SK-N-SH (cell line): ENCODE measurements around the gene MARCHF3. TPM values are rescaled to one million over a fixed set of nuclear protein-coding genes. Genes with fewer than 3 reads are reported as not detected.

Source experiments
- CTCF ChIA-PET: fragments of 300-600, 350-600 bp; formaldehyde crosslinking; extraction: SDS; loops from one replicate; lab custom pipeline; 2021; lab: Yijun Ruan, JAX
- POLR2A ChIA-PET: fragments of 350-600 bp; sonication (Branson Sonifier 250); formaldehyde crosslinking; extraction: SDS; loops from one replicate; lab custom pipeline; 2020; ENCODE audit warnings: antibody characterized with exemption, inconsistent platforms; lab: Yijun Ruan, JAX
- DNase-seq: peaks from one replicate; pipeline ENCODE4 v3.0.0; 2012
- H2AFZ ChIP-seq: fragments of 200-600 bp; sonication (generic); 2 replicates; pipeline ENCODE4 v1.8.1; 2016; ENCODE audit warnings: antibody characterized with exemption, mild to moderate bottlenecking, low read depth
- H3F3A ChIP-seq: fragments of 200-600 bp; sonication (generic); replicated peaks from 2 replicates; pipeline ENCODE3; 2016; ENCODE audit warnings: antibody characterized with exemption, mild to moderate bottlenecking; ENCODE audit not compliant: insufficient read depth
- H3K27ac ChIP-seq, 2 experiments: fragments of 200-500 bp in 1 of 2; fragments of 200-600 bp in 1 of 2; sonication (Bioruptor generic) in 1 of 2; sonication (generic), shearing (Covaris generic) in 1 of 2; 2 replicates each; pipeline versions ENCODE4 v1.5.1 to v1.6.1; 2014 to 2016; ENCODE audit warnings: low read depth in 2 of 2, inconsistent platforms in 1 of 2, low read length in 1 of 2, mild to moderate bottlenecking in 1 of 2, mixed read lengths in 1 of 2
- H3K27me3 ChIP-seq: fragments of 200-600 bp; sonication (generic), shearing (Covaris generic); 2 replicates; pipeline ENCODE4 v1.6.1; 2016; ENCODE audit warnings: mixed run types; ENCODE audit not compliant: insufficient read depth
- H3K36me3 ChIP-seq, 2 experiments: fragments of 200-500 bp in 1 of 2; fragments of 200-600 bp in 1 of 2; sonication (Bioruptor generic) in 1 of 2; sonication (generic) in 1 of 2; replicated peaks in 1 of 2; 2 replicates each; pipeline versions ENCODE3 to v1.5.1; 2014 to 2016; ENCODE audit warnings: low read length in 1 of 2, mild to moderate bottlenecking in 1 of 2; ENCODE audit not compliant: insufficient read depth in 2 of 2, control insufficient read depth in 1 of 2
- H3K4me1 ChIP-seq, 2 experiments: fragments of 200-500 bp in 1 of 2; fragments of 200-600 bp in 1 of 2; sonication (Bioruptor generic) in 1 of 2; sonication (generic), shearing (Covaris generic) in 1 of 2; 2 replicates each; pipeline versions ENCODE4 v1.5.1 to v1.6.1; 2014 to 2016; ENCODE audit warnings: low read depth in 1 of 2, low read length in 1 of 2, mixed run types in 1 of 2; ENCODE audit not compliant: insufficient read depth in 2 of 2, control insufficient read depth in 1 of 2
- H3K4me2 ChIP-seq: fragments of 200-600 bp; sonication (generic), shearing (Covaris generic); 2 replicates; pipeline ENCODE4 v1.6.1; 2017; ENCODE audit warnings: mixed run types
- H3K4me3 ChIP-seq, 2 experiments: fragments of 200-500 bp in 1 of 2; fragments of 200-600 bp in 1 of 2; sonication (Bioruptor generic) in 1 of 2; sonication (generic), shearing (Covaris generic) in 1 of 2; 2 replicates each; pipeline versions ENCODE4 v1.5.1 to v1.8.1; 2014 to 2016; ENCODE audit warnings: low read depth in 2 of 2, inconsistent platforms in 1 of 2, low read length in 1 of 2, mild to moderate bottlenecking in 1 of 2, mixed read lengths in 1 of 2, moderate library complexity in 1 of 2
- H3K79me2 ChIP-seq: fragments of 200-600 bp; sonication (generic); 2 replicates; pipeline ENCODE4 v1.8.1; 2017; ENCODE audit warnings: mild to moderate bottlenecking; ENCODE audit not compliant: insufficient read depth
- H3K9ac ChIP-seq: fragments of 200-600 bp; sonication (generic); 2 replicates; pipeline ENCODE4 v1.6.1; 2017; ENCODE audit warnings: mixed run types
- H3K9me2 ChIP-seq: fragments of 200-600 bp; sonication (generic); 2 replicates; pipeline ENCODE4 v1.6.1; 2017; ENCODE audit warnings: mixed run types
- H3K9me3 ChIP-seq: fragments of 200-600 bp; sonication (generic); 2 replicates; pipeline ENCODE4 v1.6.1; 2017; ENCODE audit warnings: mixed run types, mild to moderate bottlenecking, moderate library complexity
- H4K20me1 ChIP-seq: fragments of 200-600 bp; sonication (generic); 2 replicates; pipeline ENCODE4 v1.6.1; 2017; ENCODE audit warnings: mild to moderate bottlenecking, mixed run types; ENCODE audit not compliant: insufficient read depth
- CHD2 ChIP-seq: fragments of 150-350 bp; IDR thresholded peaks from 2 replicates; pipeline ENCODE4 v1.6.1; 2018; ENCODE audit warnings: low read length; ENCODE audit not compliant: partially characterized antibody
- ELF1 ChIP-seq: IDR thresholded peaks from 2 replicates; pipeline ENCODE4 v1.4.0; 2012
- EZH2phosphoT487 ChIP-seq: fragments of 200-600 bp; sonication (generic); IDR thresholded peaks from 2 replicates; pipeline ENCODE4 v1.6.1; 2017; ENCODE audit warnings: low read depth, mixed run types, mild to moderate bottlenecking, antibody characterized with exemption, moderate library complexity, borderline replicate concordance
- FOSL2 ChIP-seq: IDR thresholded peaks from 2 replicates; pipeline ENCODE4 v1.4.0; 2012; ENCODE audit warnings: low read depth, mild to moderate bottlenecking, moderate library complexity, borderline replicate concordance
- GABPA ChIP-seq: IDR thresholded peaks from 2 replicates; pipeline ENCODE4 v1.4.0; 2012; ENCODE audit warnings: low read depth, mild to moderate bottlenecking
- MEF2A ChIP-seq: IDR thresholded peaks from 2 replicates; pipeline ENCODE4 v1.4.0; 2012; ENCODE audit warnings: low read depth, borderline replicate concordance
- NRF1 ChIP-seq: IDR thresholded peaks from 2 replicates; pipeline ENCODE4 v1.6.1; 2012; ENCODE audit warnings: low read depth, mild to moderate bottlenecking, low read length
- POLR2AphosphoS5 ChIP-seq: IDR thresholded peaks from 2 replicates; pipeline ENCODE4 v1.6.1; 2012; ENCODE audit warnings: low read depth, low read length
- RCOR1 ChIP-seq: fragments of 150-350 bp; IDR thresholded peaks from 2 replicates; pipeline ENCODE4 v1.6.1; 2017; ENCODE audit warnings: antibody characterized with exemption, low read length
- RFX5 ChIP-seq: IDR thresholded peaks from 2 replicates; pipeline ENCODE4 v1.6.1; 2012; ENCODE audit warnings: mild to moderate bottlenecking, improper control_type of control experiment, low read length
- RXRA ChIP-seq: IDR thresholded peaks from 2 replicates; pipeline ENCODE4 v1.4.0; 2012; ENCODE audit warnings: low read depth, mild to moderate bottlenecking, borderline replicate concordance
- SMC3 ChIP-seq: IDR thresholded peaks from 2 replicates; pipeline ENCODE4 v1.6.1; 2012; ENCODE audit warnings: low read depth, low read length, improper control_type of control experiment
- TAF1 ChIP-seq: IDR thresholded peaks from 2 replicates; pipeline ENCODE4 v1.6.1; 2012; ENCODE audit warnings: low read depth, mild to moderate bottlenecking, low read length, moderate library complexity, borderline replicate concordance
- YY1 ChIP-seq: IDR thresholded peaks from 2 replicates; pipeline ENCODE4 v1.4.0; 2012; ENCODE audit warnings: low read depth, mild to moderate bottlenecking
- WGBS: methylation state at CpG from one replicate; pipeline ENCODE4 v1.1.6; 2017; ENCODE audit warnings: low lambda C conversion rate; 5-methylcytosine and 5-hydroxymethylcytosine counted together
- polyA plus RNA-seq, 3 experiments: library from polyadenylated mRNA; depleted of rRNA; stranded (reverse); fragments of >200 nt; gene quantifications; 2 replicates each; pipeline ENCODE4 v1.2.3, GENCODE V29; 2012
- TF ChIP-seq, protein P1 (sequence below): IDR thresholded peaks from 2 replicates; pipeline ENCODE4 v1.4.0; 2012; ENCODE audit warnings: low read depth, borderline replicate concordance
- TF ChIP-seq, protein P2 (sequence below): fragments of 150-350 bp; IDR thresholded peaks from 2 replicates; pipeline ENCODE4 v1.6.1; 2017; ENCODE audit warnings: antibody characterized with exemption, low read length, low read depth, borderline replicate concordance
- TF ChIP-seq, protein P3 (sequence below): IDR thresholded peaks from 2 replicates; pipeline ENCODE4 v1.4.0; 2012; ENCODE audit warnings: low read depth, borderline replicate concordance
- TF ChIP-seq, protein P4 (sequence below): IDR thresholded peaks from 2 replicates; pipeline ENCODE4 v1.4.0; 2012; ENCODE audit warnings: low read depth
- TF ChIP-seq, protein P5 (sequence below): IDR thresholded peaks from 2 replicates; pipeline ENCODE4; 2012

Gene MARCHF3
- polyA plus RNA-seq, 1 of the 3 experiments (the other 2 are of a cell fraction), result 21.5 TPM

DNA sequence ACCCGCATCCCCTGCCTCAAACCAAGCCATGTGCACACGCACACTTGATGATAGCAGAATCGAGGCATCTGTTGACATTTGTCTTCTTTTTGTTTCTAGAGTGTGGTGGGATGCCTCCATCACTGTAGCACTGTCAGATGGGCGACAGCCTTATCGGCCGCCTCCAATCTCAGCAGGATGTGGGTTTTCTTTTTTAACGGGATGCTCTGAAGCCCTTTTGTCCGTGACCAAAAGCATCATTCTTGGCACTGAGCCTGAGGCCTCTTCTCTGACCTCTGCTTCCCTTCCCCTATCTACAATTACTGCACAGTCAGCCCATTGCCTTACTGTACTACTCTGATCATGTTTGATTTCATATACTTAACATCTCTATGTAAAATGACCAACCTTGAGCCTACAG lies 175.1 kb downstream of the MARCHF3 start:
- ChIA-PET POLR2A (no interaction called here), CTCF (no interaction called here)
- TF ChIP-seq, protein P1, sequence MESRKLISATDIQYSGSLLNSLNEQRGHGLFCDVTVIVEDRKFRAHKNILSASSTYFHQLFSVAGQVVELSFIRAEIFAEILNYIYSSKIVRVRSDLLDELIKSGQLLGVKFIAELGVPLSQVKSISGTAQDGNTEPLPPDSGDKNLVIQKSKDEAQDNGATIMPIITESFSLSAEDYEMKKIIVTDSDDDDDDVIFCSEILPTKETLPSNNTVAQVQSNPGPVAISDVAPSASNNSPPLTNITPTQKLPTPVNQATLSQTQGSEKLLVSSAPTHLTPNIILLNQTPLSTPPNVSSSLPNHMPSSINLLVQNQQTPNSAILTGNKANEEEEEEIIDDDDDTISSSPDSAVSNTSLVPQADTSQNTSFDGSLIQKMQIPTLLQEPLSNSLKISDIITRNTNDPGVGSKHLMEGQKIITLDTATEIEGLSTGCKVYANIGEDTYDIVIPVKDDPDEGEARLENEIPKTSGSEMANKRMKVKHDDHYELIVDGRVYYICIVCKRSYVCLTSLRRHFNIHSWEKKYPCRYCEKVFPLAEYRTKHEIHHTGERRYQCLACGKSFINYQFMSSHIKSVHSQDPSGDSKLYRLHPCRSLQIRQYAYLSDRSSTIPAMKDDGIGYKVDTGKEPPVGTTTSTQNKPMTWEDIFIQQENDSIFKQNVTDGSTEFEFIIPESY, result no peak
- TF ChIP-seq RCOR1 (no peak), NRF1 (no peak), TAF1 (no peak), POLR2AphosphoS5 (no peak), GABPA (no peak), YY1 (no peak), ELF1 (no peak), FOSL2 (no peak), RXRA (no peak), RFX5 (no peak), SMC3 (no peak), EZH2phosphoT487 (no peak), CHD2 (no peak), MEF2A (no peak)
- TF ChIP-seq, protein P2, sequence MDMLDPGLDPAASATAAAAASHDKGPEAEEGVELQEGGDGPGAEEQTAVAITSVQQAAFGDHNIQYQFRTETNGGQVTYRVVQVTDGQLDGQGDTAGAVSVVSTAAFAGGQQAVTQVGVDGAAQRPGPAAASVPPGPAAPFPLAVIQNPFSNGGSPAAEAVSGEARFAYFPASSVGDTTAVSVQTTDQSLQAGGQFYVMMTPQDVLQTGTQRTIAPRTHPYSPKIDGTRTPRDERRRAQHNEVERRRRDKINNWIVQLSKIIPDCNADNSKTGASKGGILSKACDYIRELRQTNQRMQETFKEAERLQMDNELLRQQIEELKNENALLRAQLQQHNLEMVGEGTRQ, result no peak
- TF ChIP-seq, protein P3, sequence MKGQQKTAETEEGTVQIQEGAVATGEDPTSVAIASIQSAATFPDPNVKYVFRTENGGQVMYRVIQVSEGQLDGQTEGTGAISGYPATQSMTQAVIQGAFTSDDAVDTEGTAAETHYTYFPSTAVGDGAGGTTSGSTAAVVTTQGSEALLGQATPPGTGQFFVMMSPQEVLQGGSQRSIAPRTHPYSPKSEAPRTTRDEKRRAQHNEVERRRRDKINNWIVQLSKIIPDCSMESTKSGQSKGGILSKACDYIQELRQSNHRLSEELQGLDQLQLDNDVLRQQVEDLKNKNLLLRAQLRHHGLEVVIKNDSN, result no peak
- TF ChIP-seq, protein P4, sequence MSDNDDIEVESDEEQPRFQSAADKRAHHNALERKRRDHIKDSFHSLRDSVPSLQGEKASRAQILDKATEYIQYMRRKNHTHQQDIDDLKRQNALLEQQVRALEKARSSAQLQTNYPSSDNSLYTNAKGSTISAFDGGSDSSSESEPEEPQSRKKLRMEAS, result no peak
- TF ChIP-seq, protein P5, sequence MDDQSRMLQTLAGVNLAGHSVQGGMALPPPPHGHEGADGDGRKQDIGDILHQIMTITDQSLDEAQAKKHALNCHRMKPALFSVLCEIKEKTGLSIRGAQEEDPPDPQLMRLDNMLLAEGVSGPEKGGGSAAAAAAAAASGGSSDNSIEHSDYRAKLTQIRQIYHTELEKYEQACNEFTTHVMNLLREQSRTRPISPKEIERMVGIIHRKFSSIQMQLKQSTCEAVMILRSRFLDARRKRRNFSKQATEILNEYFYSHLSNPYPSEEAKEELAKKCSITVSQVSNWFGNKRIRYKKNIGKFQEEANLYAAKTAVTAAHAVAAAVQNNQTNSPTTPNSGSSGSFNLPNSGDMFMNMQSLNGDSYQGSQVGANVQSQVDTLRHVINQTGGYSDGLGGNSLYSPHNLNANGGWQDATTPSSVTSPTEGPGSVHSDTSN, result no peak
- no peak overlapping the region for H2AFZ ChIP-seq
- no peaks in the 10 kb centered on the region for H4K20me1 ChIP-seq
- H3K4me2 ChIP-seq, result no peak overlapping the region
- no peak for DNase-seq
- H3K27ac ChIP-seq, result no peak overlapping the region
- no peaks in the 10 kb centered on the region for H3K9me3 ChIP-seq
- WGBS, result 85% methylated on average over 8 of the region's 8 CpGs
- H3K27me3 ChIP-seq, result no peaks in the 10 kb centered on the region
- no peak overlapping the region for H3K9ac ChIP-seq
- no peaks in the 10 kb centered on the region for H3F3A ChIP-seq
- H3K4me1 ChIP-seq, result peaks cover 0 to 6% of the 10 kb centered on the region in 2 experiments; a peak in 1 of 4 replicates
- no peak overlapping the region for H3K4me3 ChIP-seq
- no peaks in the 10 kb centered on the region for H3K79me2 ChIP-seq
- no peaks in the 10 kb centered on the region for H3K9me2 ChIP-seq
- no peaks in the 10 kb centered on the region for H3K36me3 ChIP-seq
